D721Med (cell line): ENCODE data around the gene ANGPTL4.

Experiments used
- DNase-seq: peaks from one replicate; pipeline ENCODE4 v3.0.0; 2011; ENCODE audit warnings: low spot score; ENCODE audit not compliant: insufficient read length
- FAIRE-seq: peaks from 2 replicates; lab custom pipeline; 2011; peaks lifted over from hg19 to GRCh38; lab: Jason Lieb, UNC
- CTCF ChIP-seq: IDR thresholded peaks from 2 replicates; pipeline ENCODE4 v1.5.1; 2012; ENCODE audit warnings: mild to moderate bottlenecking, control low read depth; ENCODE audit not compliant: insufficient read depth; ENCODE audit errors: missing control alignments

The ANGPTL4 gene

GRCh38 chr19:8412783-8413628 lies 49.1 kb downstream of the ANGPTL4 start, which contains the start of gene MARCHF2:
TSS of gene MARCHF2 (plus strand) at chr19:8413305. CDS start at chr19:8421841, 8,536 bp downstream.
- peak; percentile 57 for TF ChIP-seq CTCF
- DNase-seq (peak; percentile 84), FAIRE-seq (no peak)

DNA sequence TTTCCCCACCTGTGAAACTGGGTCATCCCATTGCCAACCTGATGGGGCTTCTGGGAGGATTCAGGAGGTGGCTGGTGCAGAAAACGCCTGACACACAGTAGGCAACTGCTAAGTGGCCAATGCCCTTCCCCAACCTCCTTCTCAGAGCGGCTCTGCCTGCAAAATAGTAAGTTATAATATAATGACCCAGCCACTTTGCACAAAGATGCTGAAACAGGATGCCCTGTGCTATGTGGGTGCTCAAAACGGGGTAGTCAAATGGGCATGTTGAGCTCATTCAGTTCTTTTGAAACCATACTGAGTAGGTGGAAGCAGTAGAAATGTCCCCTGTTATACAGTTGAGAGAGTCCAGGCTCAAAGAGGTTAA lies 49.7 kb downstream of the ANGPTL4 start:
- no peak for TF ChIP-seq CTCF
- DNase-seq (no peak), FAIRE-seq (no peak)

DNA sequence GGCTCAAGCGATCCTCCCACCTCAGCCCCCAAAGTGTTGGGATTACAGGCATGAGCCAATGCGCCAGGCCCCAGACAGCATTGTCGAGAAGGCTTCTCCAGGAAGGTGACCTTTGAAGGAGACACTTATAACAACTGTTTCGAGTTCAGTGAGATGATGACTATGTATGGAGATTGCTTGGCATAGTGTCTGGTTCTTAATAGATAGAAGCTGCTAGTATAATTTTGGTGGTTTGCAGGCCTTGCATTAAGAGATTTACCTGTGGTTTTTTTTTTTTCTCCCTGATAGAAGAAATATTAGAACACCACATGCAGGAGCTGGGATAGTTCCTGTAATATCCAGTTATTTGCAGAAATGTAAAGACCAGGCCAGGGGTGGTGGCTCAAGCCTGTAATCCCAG lies 52.8 kb downstream of the ANGPTL4 start:
- FAIRE-seq = no peak

DNA sequence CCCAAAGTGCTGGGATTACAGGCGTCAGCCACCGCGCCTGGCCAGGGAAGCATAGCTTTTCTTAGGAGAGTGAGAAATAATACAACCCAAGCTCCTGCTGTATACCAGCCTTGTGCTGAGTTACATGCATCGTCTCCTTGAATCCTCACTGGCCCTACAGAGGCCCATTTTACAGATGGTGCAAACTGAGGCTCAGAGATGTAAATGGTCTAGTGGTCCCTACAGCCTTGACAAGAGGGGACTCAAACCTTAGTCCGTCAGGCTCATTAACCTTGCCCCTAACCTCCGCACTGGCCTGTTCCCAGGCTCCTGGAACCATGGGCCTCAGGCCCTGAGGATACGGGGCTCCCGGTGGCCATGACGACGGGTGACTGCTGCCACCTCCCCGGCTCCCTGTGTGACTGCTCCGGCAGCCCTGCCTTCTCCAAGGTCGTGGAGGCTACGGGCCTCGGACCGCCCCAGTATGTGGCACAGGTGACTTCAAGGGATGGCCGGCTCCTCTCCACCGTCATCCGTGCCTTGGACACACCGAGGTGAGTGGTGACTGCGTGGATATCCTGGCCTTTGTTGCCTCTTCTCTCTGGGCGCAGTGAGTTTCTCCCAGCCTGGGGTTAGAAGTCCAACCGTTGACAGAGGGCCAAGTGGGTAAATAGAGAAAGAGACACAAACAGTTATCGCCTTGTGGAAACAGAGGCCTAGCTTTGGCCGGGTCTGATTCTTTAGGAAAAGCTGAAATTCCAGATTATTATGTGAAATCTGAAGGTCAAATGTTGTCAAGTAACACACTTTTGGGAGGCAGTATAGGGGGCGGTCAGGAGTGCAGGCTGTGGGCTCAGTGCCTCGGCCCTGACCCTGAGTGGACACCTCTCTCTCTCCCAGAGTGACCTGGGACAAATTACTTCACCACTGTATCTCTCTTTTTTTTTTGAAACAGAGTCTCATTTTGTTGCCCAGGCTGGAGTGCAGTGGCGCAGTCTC lies 57.8 kb downstream of the ANGPTL4 start:
- TF ChIP-seq CTCF = no peak
- no peak for FAIRE-seq

More for the DNA sequence above, 52.8 kb downstream of the ANGPTL4 start:
- DNase-seq = no peak
- no peak for TF ChIP-seq CTCF

DNA sequence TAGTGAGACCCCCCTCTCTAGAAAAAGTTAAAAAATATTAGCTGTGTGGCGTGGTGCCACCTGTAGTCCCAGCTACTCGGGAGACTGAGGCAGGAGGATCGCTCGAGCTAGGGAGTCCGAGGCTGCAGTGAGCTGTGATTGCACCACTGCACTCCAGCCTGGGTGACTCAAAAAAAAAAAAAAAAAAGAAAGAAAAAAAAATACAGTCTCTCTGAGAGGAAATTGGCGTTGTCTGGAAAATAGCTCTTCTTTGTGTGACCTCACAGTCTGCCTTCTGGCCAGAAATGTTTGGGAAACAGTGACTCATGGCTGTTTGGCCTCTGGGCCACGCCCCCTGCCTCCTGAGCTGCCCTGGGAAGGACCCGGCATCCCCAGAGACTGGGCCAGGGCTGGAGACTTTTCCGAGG lies 59.9 kb downstream of the ANGPTL4 start:
- no peak for DNase-seq
- no peak for FAIRE-seq
- TF ChIP-seq CTCF = no peak

More for the DNA sequence above, 57.8 kb downstream of the ANGPTL4 start:
- no peak for DNase-seq
